Adrenal gland (tissue), 19 donors: ENCODE results near the gene MRPL50. TPM values are rescaled to one million over a fixed set of nuclear protein-coding genes. Genes with fewer than 3 reads are reported as not detected.

ENCODE experiments used
- DNase-seq, 7 donors: peaks; one replicate each; pipeline ENCODE4 v3.0.0-alpha.2; 2019 to 2020
- H3K27ac ChIP-seq, 5 donors: fragments of 200-600 bp; sonication (generic) in 4 of 5; 1 replicate in 3 of 5; 2 replicates in 2 of 5; pipeline versions ENCODE4 v1.5.1 to v1.8.0; 2016 to 2020; ENCODE audit warnings: mild to moderate bottlenecking in 1 of 5
- H3K27me3 ChIP-seq: fragments of 200-600 bp; 2 replicates; pipeline ENCODE4 v1.8.0; 2021
- H3K36me3 ChIP-seq, 2 donors: fragments of 200-600 bp; replicated peaks in 1 of 2; 1 replicate in 1 of 2; 2 replicates in 1 of 2; pipeline versions ENCODE4 v1.5.1 to v1.8.0; 2018 to 2022
- H3K4me1 ChIP-seq, 2 donors: fragments of 200-600 bp; replicated peaks in 1 of 2; 1 replicate in 1 of 2; 2 replicates in 1 of 2; pipeline versions ENCODE4 v1.5.1 to v1.8.0; 2018 to 2021
- H3K4me3 ChIP-seq, 4 donors: fragments of 200-600 bp; sonication (generic) in 3 of 4; one replicate each; pipeline ENCODE4 v1.5.1; 2016 to 2018
- H3K9me3 ChIP-seq, 3 donors: fragments of 200-600 bp; sonication (generic) in 1 of 3; replicated peaks in 1 of 3; 1 replicate in 2 of 3; 2 replicates in 1 of 3; pipeline versions ENCODE4 v1.5.1 to v1.8.0; 2016 to 2021
- CTCF ChIP-seq, 6 experiments: fragments of 450-650 bp in 4 of 6; fragments of 200-600 bp in 2 of 6; sonication (generic) in 1 of 6; IDR thresholded peaks; 1 replicate in 5 of 6; 2 replicates in 1 of 6; pipeline versions ENCODE4 v1.5.1 to v1.8.0; 2016 to 2021; ENCODE audit warnings: antibody characterized with exemption in 6 of 6, mild to moderate bottlenecking in 2 of 6, moderate library complexity in 1 of 6
- POLR2A ChIP-seq, 2 donors: fragments of 450-650 bp; IDR thresholded peaks; one replicate each; pipeline ENCODE4 v1.6.1; 2017; ENCODE audit warnings: antibody characterized with exemption in 2 of 2, mild to moderate bottlenecking in 2 of 2, moderate library complexity in 1 of 2
- WGBS, 4 donors: extraction: QIAGEN DNeasy Blood & Tissue Kit in 2 of 4; methylation state at CpG; one replicate each; pipeline versions ENCODE4 v1.1.5 to v1.1.7; 2013 to 2017; 5-methylcytosine and 5-hydroxymethylcytosine counted together
- intact Hi-C, 2 donors: fragments of 100-400 bp; cut with DNase I; formaldehyde crosslinking; loops; one replicate each; pipeline versions ENCODE4 v1.14.1 to v1.15.0; 2022 to 2023
- long read RNA-seq, 10 donors: library from polyadenylated mRNA in 3 of 10; unstranded in 2 of 10; stranded (forward) in 1 of 10; transcript quantifications; one replicate each; pipeline ENCODE4 v2.0.0 and lab custom pipeline, GENCODE V29; 2021 to 2026
- polyA plus RNA-seq, 3 donors: library from polyadenylated mRNA; stranded (reverse); fragments of 200-250 nt in 2 of 3; fragments of 350-450 nt in 1 of 3; fragmentation: Illumina TruSeq in 1 of 3; extraction: RNeasy Lipid Tissue Mini Kit (QIAGEN cat#74804) in 1 of 3; gene quantifications; one replicate each; pipeline ENCODE4 v1.2.3, GENCODE V29; 2013 to 2014
- total RNA-seq, 9 donors: library from RNA; depleted of rRNA in 4 of 9; stranded (reverse); fragments of >200 nt in 4 of 9; fragments of 120-200 nt in 1 of 9; fragmentation: NEBNext Ultra II Directional in 1 of 9; extraction: Animal tissue kit (Norgen Biotek cat#: 25700) in 1 of 9; gene quantifications; one replicate each; pipeline versions ENCODE4 v1.1.0 to v1.2.4, GENCODE V29; 2013 to 2023
- donor health status: healthy with polysubstance abuse.
- donor health status: Bipolar disorder and iron deficiency.
- donor health status: DM: yes; HTN: yes; CAD: no.
- donor health status: DM: no; HTN: no; CAD: no.
- donor health status: DM: no; HTN: no; CAD: no.
- donor health status: DM: yes; HTN: yes; CAD: no.

The MRPL50 gene
- 10 to 100 TPM in 8 of 9 donors, 1 to 10 TPM in 1; 9.9 to 48.5 (median 16.1) TPM for total RNA-seq
- polyA plus RNA-seq: 10 to 100 TPM in 2 of 3 donors, 1 to 10 TPM in 1; 8.4 to 38.6 (median 11.1) TPM
- long read RNA-seq, donor 1, transcript MRPL50-201 (2 exons, 3,332 nt): major isoform, 95 of 138 reads
- long read RNA-seq, donor 1, partial matches to known transcripts: 43 of 138 reads
- long read RNA-seq, donor 1, other reads (novel, unspliced or antisense): 0 of 138 reads
- long read RNA-seq, donor 2, transcript MRPL50-201 (2 exons, 3,332 nt): major isoform, 56 of 56 reads
- long read RNA-seq, donor 2, partial matches to known transcripts: 0 of 56 reads
- long read RNA-seq, donor 2, other reads (novel, unspliced or antisense): 0 of 56 reads
- long read RNA-seq, donor 3, transcript MRPL50-201 (2 exons, 3,332 nt): major isoform, 62 of 62 reads
- long read RNA-seq, donor 3, partial matches to known transcripts: 0 of 62 reads
- long read RNA-seq, donor 3, other reads (novel, unspliced or antisense): 0 of 62 reads
- long read RNA-seq, donor 4, transcript MRPL50-201 (2 exons, 3,332 nt): major isoform, 67 of 69 reads
- long read RNA-seq, donor 4, partial matches to known transcripts: 0 of 69 reads
- long read RNA-seq, donor 4, other reads (novel, unspliced or antisense): 2 of 69 reads
- long read RNA-seq, donor 5, transcript MRPL50-201 (2 exons, 3,332 nt): major isoform, 68 of 70 reads
- long read RNA-seq, donor 5, partial matches to known transcripts: 0 of 70 reads
- long read RNA-seq, donor 5, other reads (novel, unspliced or antisense): 2 of 70 reads
- long read RNA-seq, donor 6, transcript MRPL50-201 (2 exons, 3,332 nt): major isoform, 21 of 22 reads
- long read RNA-seq, donor 6, partial matches to known transcripts: 0 of 22 reads
- long read RNA-seq, donor 6, other reads (novel, unspliced or antisense): 1 of 22 reads
- long read RNA-seq, donor 7, transcript MRPL50-201 (2 exons, 3,332 nt): major isoform, 30 of 30 reads
- long read RNA-seq, donor 7, partial matches to known transcripts: 0 of 30 reads
- long read RNA-seq, donor 7, other reads (novel, unspliced or antisense): 0 of 30 reads
- long read RNA-seq, donor 8, transcript MRPL50-201 (2 exons, 3,332 nt): major isoform, 96 of 96 reads
- long read RNA-seq, donor 8, partial matches to known transcripts: 0 of 96 reads
- long read RNA-seq, donor 8, other reads (novel, unspliced or antisense): 0 of 96 reads
- long read RNA-seq, donor 9, transcript MRPL50-201 (2 exons, 3,332 nt): major isoform, 60 of 69 reads
- long read RNA-seq, donor 9, partial matches to known transcripts: 9 of 69 reads
- long read RNA-seq, donor 9, other reads (novel, unspliced or antisense): 0 of 69 reads
- long read RNA-seq, donor 10, transcript MRPL50-201 (2 exons, 3,332 nt): major isoform, 31 of 31 reads
- long read RNA-seq, donor 10, partial matches to known transcripts: 0 of 31 reads
- long read RNA-seq, donor 10, other reads (novel, unspliced or antisense): 0 of 31 reads

- WGBS, 4 donors: 0 to 1% (median 0%) methylated on average over 43 to 44 of the region's 44 CpGs
- intact Hi-C loops: no loop called here
- H3K27me3 ChIP-seq: no peaks in the 10 kb centered on the region
- peaks cover 25 to 71% of the 10 kb centered on the region in 2 donors for H3K4me1 ChIP-seq
- DNase-seq: peak; percentile 98 to 100 (median 99)
- H3K4me3 ChIP-seq: peak within 1 kb of the TSS; percentile 9 to 95 (median 65)
- H3K27ac ChIP-seq: peak within 1 kb of the TSS; percentile 43 to 97 (median 88)
- TF ChIP-seq POLR2A (IDR thresholded peaks at IDR 0.05) (peak; percentile 64 to 94), CTCF (IDR thresholded peaks at IDR 0.05) (no peak)
- peaks cover 0 to 30% of the 10 kb centered on the region in 2 donors for H3K36me3 ChIP-seq
- no peaks in the 10 kb centered on the region for H3K9me3 ChIP-seq
These were observed at the start of gene MRPL50, which contains the start of gene ZNF189 for GRCh38 chr9:101398068-101398929. Gene MRPL50, minus strand, starts transcription at chr9:101398618. Its CDS starts 26 bp downstream, at chr9:101398592. Gene ZNF189, plus strand, starts transcription at chr9:101398851. Its CDS starts 306 bp downstream, at chr9:101399157.

GRCh38 chr9:101446732-101447131 lies 48.3 kb upstream of the MRPL50 start:
- H3K36me3 ChIP-seq: no peaks in the 10 kb centered on the region
- TF ChIP-seq POLR2A (IDR thresholded peaks at IDR 0.05): no peak
- TF ChIP-seq CTCF (IDR thresholded peaks at IDR 0.05): no peak
- intact Hi-C loops: no loop called here
- no peak overlapping the region for H3K4me3 ChIP-seq
- no peak for DNase-seq
- H3K27ac ChIP-seq: no peak overlapping the region
- H3K9me3 ChIP-seq: no peaks in the 10 kb centered on the region
- peaks cover 0 to 23% of the 10 kb centered on the region in 2 donors for H3K4me1 ChIP-seq
- H3K27me3 ChIP-seq: no peaks in the 10 kb centered on the region

GRCh38 chr9:101445353-101446029 lies 47.1 kb upstream of the MRPL50 start:
- no peaks in the 10 kb centered on the region for H3K36me3 ChIP-seq
- peak overlapping the region in 2 of 4 donors; percentile 4 to 7 for H3K4me3 ChIP-seq
- peak overlapping the region; percentile 45 to 86 (median 81) for H3K27ac ChIP-seq
- TF ChIP-seq POLR2A (IDR thresholded peaks at IDR 0.05) (peak in 1 of 2 donors; percentile 31), CTCF (IDR thresholded peaks at IDR 0.05) (no peak)
- peak in 1 of 7 donors; percentile 41 for DNase-seq
- peaks cover 0 to 23% of the 10 kb centered on the region in 2 donors for H3K4me1 ChIP-seq
- no peaks in the 10 kb centered on the region for H3K9me3 ChIP-seq
- WGBS, 4 donors: 26 to 37% (median 30%) methylated on average over 5 of the region's 5 CpGs
- H3K27me3 ChIP-seq: no peaks in the 10 kb centered on the region
- intact Hi-C loops: no loop called here
